Jurkat, Clone E6-1 (cell line): Measurements from ENCODE around the gene ARRDC3. TPM values are rescaled to one million over a fixed set of nuclear protein-coding genes. Genes with fewer than 3 reads are reported as not detected.
"Not testable (repeated sequence)": the region's sequence is repeated elsewhere in the genome, so short reads cannot be mapped to it uniquely, and the experiment has no call there.

Experiments used
- DNase-seq: peaks from one replicate; pipeline ENCODE4 v3.0.0-alpha.2; 2011; ENCODE audit warnings: low read depth, low spot score
- H3K4me3 ChIP-seq: 2 replicates; pipeline ENCODE4 v1.5.1; 2011; ENCODE audit warnings: mild to moderate bottlenecking, low read length, control low read depth, moderate library complexity
- polyA plus RNA-seq: library from polyadenylated mRNA; unstranded; fragments of >200 nt; gene quantifications from one replicate; pipeline ENCODE4 v1.2.1, GENCODE V29; 2012; ENCODE audit warnings: missing spikeins; ENCODE audit not compliant: insufficient read length, insufficient read depth

The ARRDC3 gene
- 7.7 TPM for polyA plus RNA-seq

GRCh38 chr5:91383027-91383955 lies at the start of gene ARRDC3:
ARRDC3 (minus strand) TSS chr5:91383317; CDS start chr5:91383092, 225 bp downstream.
- H3K4me3 ChIP-seq: peak within 1 kb of the TSS; percentile 94
- DNase-seq: peak; percentile 93

- no peak for DNase-seq
- no peak overlapping the region for H3K4me3 ChIP-seq
These were observed 47.8 kb upstream of the ARRDC3 start for GRCh38 chr5:91430949-91431348.

- no peak overlapping the region for H3K4me3 ChIP-seq
- no peak for DNase-seq
These were observed 41.7 kb upstream of the ARRDC3 start for GRCh38 chr5:91424638-91425436.

GRCh38 chr5:91423871-91424270 lies 40.8 kb upstream of the ARRDC3 start:
- DNase-seq: no peak
- no peak overlapping the region for H3K4me3 ChIP-seq

- H3K4me3 ChIP-seq: no peak overlapping the region
- no peak for DNase-seq
These were observed 37.8 kb upstream of the ARRDC3 start for GRCh38 chr5:91420879-91421278.

GRCh38 chr5:91419571-91420537 lies 36.7 kb upstream of the ARRDC3 start:
- H3K4me3 ChIP-seq: no peak overlapping the region
- peak; percentile 56 for DNase-seq

- no peak for DNase-seq
- no peak overlapping the region for H3K4me3 ChIP-seq
These were observed 36.0 kb upstream of the ARRDC3 start for GRCh38 chr5:91419136-91419535.

GRCh38 chr5:91418158-91418557 lies 35.0 kb upstream of the ARRDC3 start:
- no peak overlapping the region for H3K4me3 ChIP-seq
- DNase-seq: no peak

GRCh38 chr5:91417219-91417618 lies 34.1 kb upstream of the ARRDC3 start:
- H3K4me3 ChIP-seq: no peak overlapping the region
- DNase-seq: no peak

GRCh38 chr5:91416491-91416890 lies 33.4 kb upstream of the ARRDC3 start:
- H3K4me3 ChIP-seq: no peak overlapping the region
- no peak for DNase-seq

GRCh38 chr5:91409304-91409703 lies 26.2 kb upstream of the ARRDC3 start:
- DNase-seq: peak; percentile 11
- H3K4me3 ChIP-seq: no peak overlapping the region

GRCh38 chr5:91408710-91409109 lies 25.6 kb upstream of the ARRDC3 start:
- no peak overlapping the region for H3K4me3 ChIP-seq
- DNase-seq: no peak

GRCh38 chr5:91407204-91407603 lies 24.1 kb upstream of the ARRDC3 start:
- no peak for DNase-seq
- H3K4me3 ChIP-seq: no peak overlapping the region

- no peak for DNase-seq
- H3K4me3 ChIP-seq: no peak overlapping the region
These were observed 20.3 kb upstream of the ARRDC3 start for GRCh38 chr5:91403438-91403837.

GRCh38 chr5:91401175-91401574 lies 18.1 kb upstream of the ARRDC3 start:
- no peak for DNase-seq
- no peak overlapping the region for H3K4me3 ChIP-seq

- DNase-seq: no peak
- no peak overlapping the region for H3K4me3 ChIP-seq
These were observed 14.7 kb upstream of the ARRDC3 start for GRCh38 chr5:91397791-91398190.

GRCh38 chr5:91390268-91390667 lies 7.2 kb upstream of the ARRDC3 start:
- DNase-seq: no peak
- no peak overlapping the region for H3K4me3 ChIP-seq

GRCh38 chr5:91389555-91389954 lies 6.4 kb upstream of the ARRDC3 start:
- not testable (repeated sequence) for H3K4me3 ChIP-seq, DNase-seq

- DNase-seq: no peak
- H3K4me3 ChIP-seq: no peak overlapping the region
These were observed 5.2 kb upstream of the ARRDC3 start for GRCh38 chr5:91388362-91388761.
